Activated T-helper 9 cell treated with anti-CD3 and anti-CD28 coated beads, Interleukin-2, amount 50 U/mL, for 16 hours (primary cell): ENCODE results near the gene SYCE3.

Experiments used
- DNase-seq: peaks from one replicate; pipeline ENCODE4 v3.0.0-alpha.2; 2020; ENCODE audit warnings: low read depth

SYCE3 gene

GRCh38 chr22:50600538-50600937 lies 37.8 kb upstream of the SYCE3 start, which contains the start of gene MAPK8IP2:
Gene MAPK8IP2 (plus strand): TSS chr22:50600793. CDS start chr22:50600819, 26 bp downstream.
- no peak for DNase-seq

GRCh38 chr22:50599816-50600455 lies 37.2 kb upstream of the SYCE3 start:
- DNase-seq = peak; percentile 34

GRCh38 chr22:50597097-50597496 lies 34.4 kb upstream of the SYCE3 start:
- DNase-seq = no peak

- DNase-seq = no peak
Observed at GRCh38 chr22:50595189-50595588, 32.5 kb upstream of the SYCE3 start.

- DNase-seq = no peak
Observed at GRCh38 chr22:50587407-50587806, 24.7 kb upstream of the SYCE3 start.

GRCh38 chr22:50586416-50586815 lies 23.7 kb upstream of the SYCE3 start:
- DNase-seq = no peak

- no peak for DNase-seq
Observed at GRCh38 chr22:50585781-50586180, 23.1 kb upstream of the SYCE3 start.

GRCh38 chr22:50585238-50585637 lies 22.5 kb upstream of the SYCE3 start:
- DNase-seq = no peak

GRCh38 chr22:50584106-50585096 lies 21.7 kb upstream of the SYCE3 start:
- no peak for DNase-seq

GRCh38 chr22:50583294-50583861 lies 20.7 kb upstream of the SYCE3 start:
- no peak for DNase-seq

- DNase-seq = peak; percentile 98
Observed at GRCh38 chr22:50582493-50583293, 20.0 kb upstream of the SYCE3 start, which contains the start of gene CHKB. Gene CHKB (minus strand): TSS chr22:50582849. CDS start chr22:50582781, 68 bp downstream.

GRCh38 chr22:50581950-50582492 lies 19.3 kb upstream of the SYCE3 start:
- no peak for DNase-seq

GRCh38 chr22:50581031-50581949 lies 18.6 kb upstream of the SYCE3 start:
- no peak for DNase-seq

GRCh38 chr22:50579752-50580151 lies 17.0 kb upstream of the SYCE3 start:
- DNase-seq = no peak

- no peak for DNase-seq
Observed at GRCh38 chr22:50578776-50579310, 16.1 kb upstream of the SYCE3 start.

GRCh38 chr22:50577987-50578775 lies 15.5 kb upstream of the SYCE3 start, which contains the start of gene CPT1B:
Gene CPT1B (minus strand): TSS chr22:50578427. CDS start chr22:50577915, 512 bp downstream.
- no peak for DNase-seq

GRCh38 chr22:50577697-50577986 lies 14.9 kb upstream of the SYCE3 start:
- no peak for DNase-seq

GRCh38 chr22:50576806-50577696 lies 14.3 kb upstream of the SYCE3 start:
- no peak for DNase-seq
